Erythroblast (primary cell): ENCODE results near the gene TMEM235.

Experiments used
- GATA1 ChIP-seq: IDR thresholded peaks from 2 replicates; pipeline ENCODE4 v1.6.1; 2011; ENCODE audit warnings: low read depth, mild to moderate bottlenecking, control low read depth, low read length, moderate library complexity
- POLR2A ChIP-seq: IDR thresholded peaks from 2 replicates; pipeline ENCODE4 v1.6.1; 2011; ENCODE audit warnings: mild to moderate bottlenecking, low read length

DNA sequence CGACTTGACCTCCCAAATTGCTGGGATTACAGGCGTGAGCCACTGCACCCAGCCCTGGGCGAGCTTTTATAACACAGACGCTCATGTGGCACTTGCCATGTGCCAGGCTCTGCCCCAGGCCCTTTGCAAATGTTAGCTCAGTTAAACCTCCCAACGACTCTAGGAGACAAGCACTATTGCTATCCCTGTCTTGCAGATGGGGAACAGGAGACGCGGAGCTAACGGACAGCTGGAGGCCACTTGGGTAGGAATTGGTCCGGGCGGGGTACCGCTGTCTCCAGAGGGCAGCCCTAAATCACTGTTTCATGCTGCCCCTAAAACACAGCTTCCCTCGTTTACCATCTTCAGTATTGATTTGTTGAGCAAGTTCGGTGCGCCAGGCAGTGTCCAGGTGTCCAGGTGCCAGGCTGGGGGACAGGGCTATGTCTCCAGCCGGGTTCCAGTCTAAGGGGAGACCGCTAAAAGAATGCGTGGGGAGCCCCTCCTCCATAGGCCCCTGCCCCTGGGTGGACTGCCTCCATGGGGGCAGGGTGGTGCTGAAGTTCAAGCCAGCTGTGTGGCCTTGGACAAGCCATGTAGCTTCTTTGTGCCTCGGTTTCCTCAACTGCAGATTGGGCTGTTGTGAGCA lies 23.7 kb downstream of the TMEM235 start:
- TF ChIP-seq POLR2A (no peak), GATA1 (no peak)
